ENCODE data around the gene NFASC. TPM values are rescaled to one million over a fixed set of nuclear protein-coding genes. Genes with fewer than 3 reads are reported as not detected.

NFASC gene
- total RNA-seq, 4 donors from 2014 or later, result 0.68 to 2.8 (median 1.7) TPM

DNA sequence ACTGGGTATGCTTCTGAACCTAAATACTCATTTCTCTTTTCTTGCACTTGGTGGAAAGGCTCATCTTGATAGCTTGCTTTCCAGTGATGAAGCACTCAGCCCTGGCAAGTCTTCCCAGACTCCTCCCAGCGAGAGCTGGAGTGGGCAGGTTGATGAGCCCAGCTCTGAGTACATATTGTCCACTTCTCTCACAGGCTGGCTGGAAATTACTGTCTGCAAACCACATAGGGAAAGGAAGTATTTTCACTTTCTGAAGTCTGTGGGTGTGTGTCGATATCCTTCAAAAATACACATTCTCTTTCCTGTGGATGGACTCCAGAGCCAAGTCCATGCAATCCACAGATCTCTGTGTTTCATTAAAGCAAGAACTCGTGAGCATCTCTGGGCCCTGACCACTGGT is 133.7 kb downstream of the NFASC start:
- TF ChIP-seq, protein P1, sequence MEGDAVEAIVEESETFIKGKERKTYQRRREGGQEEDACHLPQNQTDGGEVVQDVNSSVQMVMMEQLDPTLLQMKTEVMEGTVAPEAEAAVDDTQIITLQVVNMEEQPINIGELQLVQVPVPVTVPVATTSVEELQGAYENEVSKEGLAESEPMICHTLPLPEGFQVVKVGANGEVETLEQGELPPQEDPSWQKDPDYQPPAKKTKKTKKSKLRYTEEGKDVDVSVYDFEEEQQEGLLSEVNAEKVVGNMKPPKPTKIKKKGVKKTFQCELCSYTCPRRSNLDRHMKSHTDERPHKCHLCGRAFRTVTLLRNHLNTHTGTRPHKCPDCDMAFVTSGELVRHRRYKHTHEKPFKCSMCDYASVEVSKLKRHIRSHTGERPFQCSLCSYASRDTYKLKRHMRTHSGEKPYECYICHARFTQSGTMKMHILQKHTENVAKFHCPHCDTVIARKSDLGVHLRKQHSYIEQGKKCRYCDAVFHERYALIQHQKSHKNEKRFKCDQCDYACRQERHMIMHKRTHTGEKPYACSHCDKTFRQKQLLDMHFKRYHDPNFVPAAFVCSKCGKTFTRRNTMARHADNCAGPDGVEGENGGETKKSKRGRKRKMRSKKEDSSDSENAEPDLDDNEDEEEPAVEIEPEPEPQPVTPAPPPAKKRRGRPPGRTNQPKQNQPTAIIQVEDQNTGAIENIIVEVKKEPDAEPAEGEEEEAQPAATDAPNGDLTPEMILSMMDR (IDR thresholded peaks at IDR 0.05; ENCODE audit: low read depth), result no peak

DNA sequence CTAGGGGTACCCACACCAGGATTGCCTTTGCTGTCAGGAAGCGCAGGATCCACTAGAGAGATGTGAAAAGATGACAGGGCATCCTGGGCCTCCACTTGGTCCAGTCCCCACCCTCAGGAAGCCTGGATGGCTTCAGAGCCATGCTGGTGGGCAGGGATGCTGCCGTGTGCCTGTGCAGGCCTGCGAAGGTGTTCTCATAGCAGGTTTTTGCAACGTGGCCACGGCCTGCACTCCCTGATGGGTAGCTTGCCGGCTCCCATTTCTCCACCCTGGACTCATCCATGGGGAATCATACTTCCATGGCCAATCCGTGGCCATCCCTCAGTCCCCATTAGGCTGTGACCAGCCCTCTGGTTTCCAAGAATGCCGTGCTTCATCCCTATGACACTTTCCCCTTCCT is 138.2 kb downstream of the NFASC start:
- TF ChIP-seq, protein P1 (IDR thresholded peaks at IDR 0.05; ENCODE audit: low read depth), result no peak

DNA sequence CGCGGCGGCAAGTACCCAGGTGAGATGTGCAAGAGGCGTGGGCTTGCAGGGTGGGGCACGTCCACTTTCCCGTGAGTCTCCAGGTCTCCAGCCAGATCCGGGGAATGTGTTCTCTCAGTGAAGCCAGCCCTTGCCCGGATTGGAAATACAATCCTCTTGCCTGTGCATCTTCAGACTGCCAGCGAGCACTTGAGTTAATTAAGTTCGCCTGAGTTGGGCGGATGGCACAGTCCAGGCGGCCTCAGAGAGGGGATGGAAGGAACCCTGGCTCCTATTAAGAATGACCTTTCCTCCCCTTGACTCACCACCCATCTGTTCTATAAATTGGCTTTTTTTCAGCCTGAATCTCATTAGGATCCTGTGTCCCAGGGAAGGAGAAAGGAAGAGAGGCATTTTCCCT is 139.0 kb downstream of the NFASC start:
- TF ChIP-seq, protein P1 (IDR thresholded peaks at IDR 0.05; ENCODE audit: low read depth), result no peak

DNA sequence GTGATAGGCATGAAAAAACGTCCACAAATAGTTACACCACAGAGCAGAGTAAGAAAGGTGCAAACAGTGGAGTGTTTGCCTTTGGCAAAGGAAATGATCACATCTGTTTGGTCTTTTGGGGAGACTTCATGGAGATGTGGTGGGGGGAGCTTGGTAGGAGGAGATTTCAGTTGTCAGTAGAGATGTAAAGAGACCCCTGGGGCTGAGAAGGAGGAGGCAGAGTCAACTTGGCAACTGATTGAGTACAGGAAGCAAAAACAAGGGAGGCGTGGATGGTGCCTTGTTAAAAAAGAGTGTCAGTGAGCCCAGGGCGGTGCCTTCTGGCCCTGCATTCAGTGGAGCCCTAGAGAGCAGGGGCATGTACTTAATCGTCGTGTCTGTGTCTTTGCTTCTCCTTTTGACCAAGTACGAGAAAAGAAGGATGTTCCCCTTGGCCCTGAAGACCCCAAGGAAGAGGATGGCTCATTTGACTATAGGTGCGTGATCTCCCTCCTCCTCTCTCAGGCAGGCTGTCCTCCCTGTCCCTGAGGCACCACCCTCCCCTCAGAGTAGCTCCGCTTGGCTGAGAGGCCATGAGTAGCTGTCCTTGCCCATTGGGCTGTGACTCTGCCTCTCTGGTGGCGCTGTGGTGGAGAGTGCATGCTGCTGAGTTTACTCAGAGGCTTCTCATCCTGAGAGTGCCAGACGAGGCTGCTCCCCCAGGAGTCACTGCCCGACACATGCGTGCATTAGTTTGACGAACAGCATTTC is 141.9 kb downstream of the NFASC start:
- TF ChIP-seq, protein P1 (IDR thresholded peaks at IDR 0.05; ENCODE audit: low read depth), result no peak

DNA sequence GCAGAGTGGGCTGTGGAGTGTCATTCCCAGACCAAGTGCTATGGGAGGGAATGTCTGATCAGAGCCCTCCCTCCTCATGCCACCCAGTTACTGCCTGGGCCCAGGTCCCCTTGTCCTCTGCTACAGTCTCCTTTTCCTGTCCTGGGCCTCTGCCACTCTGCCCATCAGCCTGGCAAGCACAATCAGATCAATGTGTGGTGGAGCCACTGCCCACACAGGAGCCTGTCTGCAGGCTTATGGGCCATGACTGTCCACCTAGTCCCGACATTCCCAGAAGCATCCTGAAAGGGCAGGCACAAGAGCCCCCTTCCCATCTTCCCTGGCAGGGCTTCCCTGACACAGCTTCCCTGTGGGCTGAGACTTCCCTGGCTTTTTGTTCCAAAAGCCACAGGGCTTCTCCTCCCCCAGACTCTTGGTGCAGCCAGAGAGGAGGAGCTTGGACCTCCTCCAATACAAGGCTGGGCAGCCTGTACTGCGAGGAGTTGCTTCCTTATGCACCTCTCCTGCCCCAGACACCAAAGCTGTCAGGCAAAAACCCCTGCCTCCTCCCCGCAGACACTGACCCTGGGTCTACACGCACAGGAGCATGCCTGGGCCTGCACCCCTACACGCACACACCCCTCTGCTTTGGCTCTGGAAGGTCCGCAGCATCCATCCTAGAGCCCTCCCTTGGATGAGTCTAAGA is 143.2 kb downstream of the NFASC start:
- TF ChIP-seq, protein P1 (IDR thresholded peaks at IDR 0.05; ENCODE audit: low read depth), result no peak

DNA sequence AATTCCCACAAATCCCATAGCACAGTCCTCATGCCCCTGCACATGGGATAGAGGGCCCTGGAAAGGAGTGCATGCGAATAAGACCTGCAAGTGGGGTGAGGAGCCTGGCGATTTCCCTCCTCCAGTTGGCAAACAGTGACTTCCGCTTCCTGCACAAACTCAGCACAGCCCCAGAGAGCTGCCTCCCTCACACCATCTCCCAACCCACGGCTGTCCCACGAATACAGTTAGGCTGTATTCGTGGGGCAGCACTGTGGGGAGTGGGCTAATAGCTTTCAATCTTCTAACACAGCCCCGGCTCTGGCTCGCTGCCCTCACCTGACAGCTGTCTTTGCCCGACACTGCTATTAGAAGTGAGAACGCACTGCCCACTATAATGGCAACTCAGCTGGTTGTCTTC is 144.1 kb downstream of the NFASC start:
- TF ChIP-seq, protein P1 (IDR thresholded peaks at IDR 0.05; ENCODE audit: low read depth), result no peak

DNA sequence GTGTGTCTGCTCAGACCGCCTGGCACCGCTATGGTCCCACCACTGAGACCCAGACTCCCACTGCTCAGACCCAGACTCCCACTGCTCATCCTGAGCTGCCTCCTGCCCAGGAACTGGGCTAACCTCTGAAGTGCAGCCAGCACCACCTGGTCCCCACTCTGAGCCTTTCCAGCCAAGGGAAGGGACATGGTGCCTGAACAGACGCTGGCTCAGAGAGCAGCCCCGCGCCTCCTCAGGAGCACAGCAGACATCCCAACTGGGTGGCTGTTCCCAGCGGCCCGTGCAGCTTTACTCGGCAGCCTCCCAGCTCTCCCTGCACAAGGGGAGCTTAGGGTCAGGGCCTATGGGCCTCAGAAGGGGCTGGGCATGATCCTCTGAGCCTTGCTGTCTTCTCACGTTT is 144.6 kb downstream of the NFASC start:
- TF ChIP-seq, protein P1 (IDR thresholded peaks at IDR 0.05; ENCODE audit: low read depth), result no peak
